ENCODE measurements around the gene SNX1. TPM values are rescaled to one million over a fixed set of nuclear protein-coding genes. Genes with fewer than 3 reads are reported as not detected.
"Not testable (repeated sequence)": the region's sequence is repeated elsewhere in the genome, so short reads cannot be mapped to it uniquely, and the experiment has no call there.

SNX1 gene
- polyA plus RNA-seq, 1 donor from 2014 or later = 44.7 TPM

DNA sequence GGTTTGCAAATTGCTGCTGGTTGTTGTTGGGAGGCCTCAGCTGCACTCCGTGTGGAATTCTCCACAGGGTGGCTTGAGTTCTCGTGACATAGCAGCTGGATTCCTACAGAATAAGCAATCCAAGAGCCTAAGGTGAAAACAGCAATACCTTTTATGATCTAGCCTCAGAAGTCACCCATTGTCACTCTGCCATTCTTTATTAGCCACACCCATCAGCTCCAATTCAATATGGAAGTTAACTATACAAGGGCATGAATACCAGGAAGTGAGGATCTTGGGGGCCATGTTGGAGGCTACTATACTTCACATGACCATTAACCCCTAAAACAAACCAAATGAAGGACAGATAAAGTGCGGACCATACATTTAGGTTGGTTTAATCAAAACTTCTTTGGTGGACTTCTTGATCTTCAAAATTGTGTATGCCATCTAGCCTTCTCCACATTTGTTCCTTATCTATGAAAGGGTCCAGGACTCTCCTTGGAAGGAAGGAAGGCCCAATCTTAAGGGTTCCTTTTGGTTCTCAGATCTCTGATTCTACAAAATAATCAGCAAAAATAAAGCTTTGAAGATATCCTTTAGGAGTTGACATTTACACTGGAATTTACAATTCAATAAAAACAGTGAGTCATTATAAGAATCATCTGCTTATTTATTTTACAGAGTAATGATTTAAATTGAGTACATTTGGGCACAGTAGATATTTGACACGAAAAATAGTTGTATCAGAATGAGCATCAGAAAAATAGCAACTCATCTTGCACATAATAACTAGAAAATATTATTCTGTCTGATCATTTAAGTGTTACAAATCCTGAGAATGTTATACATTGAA is 23.6 kb upstream of the SNX1 start (continued):
- TF ChIP-seq, protein P1, sequence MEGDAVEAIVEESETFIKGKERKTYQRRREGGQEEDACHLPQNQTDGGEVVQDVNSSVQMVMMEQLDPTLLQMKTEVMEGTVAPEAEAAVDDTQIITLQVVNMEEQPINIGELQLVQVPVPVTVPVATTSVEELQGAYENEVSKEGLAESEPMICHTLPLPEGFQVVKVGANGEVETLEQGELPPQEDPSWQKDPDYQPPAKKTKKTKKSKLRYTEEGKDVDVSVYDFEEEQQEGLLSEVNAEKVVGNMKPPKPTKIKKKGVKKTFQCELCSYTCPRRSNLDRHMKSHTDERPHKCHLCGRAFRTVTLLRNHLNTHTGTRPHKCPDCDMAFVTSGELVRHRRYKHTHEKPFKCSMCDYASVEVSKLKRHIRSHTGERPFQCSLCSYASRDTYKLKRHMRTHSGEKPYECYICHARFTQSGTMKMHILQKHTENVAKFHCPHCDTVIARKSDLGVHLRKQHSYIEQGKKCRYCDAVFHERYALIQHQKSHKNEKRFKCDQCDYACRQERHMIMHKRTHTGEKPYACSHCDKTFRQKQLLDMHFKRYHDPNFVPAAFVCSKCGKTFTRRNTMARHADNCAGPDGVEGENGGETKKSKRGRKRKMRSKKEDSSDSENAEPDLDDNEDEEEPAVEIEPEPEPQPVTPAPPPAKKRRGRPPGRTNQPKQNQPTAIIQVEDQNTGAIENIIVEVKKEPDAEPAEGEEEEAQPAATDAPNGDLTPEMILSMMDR (IDR thresholded peaks at IDR 0.05; ENCODE audit: poor library complexity, severe bottlenecking) = no peak
- no peak for TF ChIP-seq TAF1 (IDR thresholded peaks at IDR 0.05; ENCODE audit: low read depth)

DNA sequence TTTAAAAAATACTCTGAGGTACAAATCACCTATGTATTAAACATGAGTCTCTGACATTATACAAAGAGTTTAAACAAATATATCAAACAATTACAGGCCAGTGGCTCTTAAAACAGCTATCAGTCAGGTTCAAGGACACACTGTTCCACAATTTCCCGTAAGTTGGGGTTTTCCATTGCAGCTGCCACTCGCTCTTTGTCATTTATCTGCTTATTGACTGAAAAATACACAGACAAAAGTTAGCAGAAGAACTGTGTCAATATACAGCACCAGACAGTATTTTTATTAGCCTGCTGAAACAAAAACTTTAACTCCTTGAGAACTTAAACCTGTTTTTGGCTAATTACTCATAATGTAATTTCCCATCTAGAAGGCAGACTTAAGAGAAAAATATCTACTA is 23.0 kb upstream of the SNX1 start:
- no peaks in the 10 kb centered on the region for H3K9me3 ChIP-seq (ENCODE audit: low read length)
- H3K27ac ChIP-seq (ENCODE audit: low read length) = no peak overlapping the region
- H2AFZ ChIP-seq (ENCODE audit: low read depth, low read length) = no peak overlapping the region
- TF ChIP-seq RAD21 (conservative IDR thresholded peaks at IDR 0.05) = no peak
- no peak for TF ChIP-seq POLR2AphosphoS5 (IDR thresholded peaks at IDR 0.05)
- TF ChIP-seq, protein P1 (IDR thresholded peaks at IDR 0.05; ENCODE audit: poor library complexity, severe bottlenecking) = no peak
- TF ChIP-seq SMC3 (conservative IDR thresholded peaks at IDR 0.05; ENCODE audit: poor library complexity) = no peak
- TF ChIP-seq EP300 (conservative IDR thresholded peaks at IDR 0.05; ENCODE audit: poor library complexity, severe bottlenecking) = no peak
- no peak for TF ChIP-seq TAF1 (IDR thresholded peaks at IDR 0.05; ENCODE audit: low read depth)
- no peak for TF ChIP-seq EZH2 (IDR thresholded peaks at IDR 0.05; ENCODE audit: borderline replicate concordance, insufficient read depth, low read length, poor library complexity, severe bottlenecking)
- no peak for TF ChIP-seq MXI1 (conservative IDR thresholded peaks at IDR 0.05; ENCODE audit: poor library complexity, severe bottlenecking)
- TF ChIP-seq, protein P2, sequence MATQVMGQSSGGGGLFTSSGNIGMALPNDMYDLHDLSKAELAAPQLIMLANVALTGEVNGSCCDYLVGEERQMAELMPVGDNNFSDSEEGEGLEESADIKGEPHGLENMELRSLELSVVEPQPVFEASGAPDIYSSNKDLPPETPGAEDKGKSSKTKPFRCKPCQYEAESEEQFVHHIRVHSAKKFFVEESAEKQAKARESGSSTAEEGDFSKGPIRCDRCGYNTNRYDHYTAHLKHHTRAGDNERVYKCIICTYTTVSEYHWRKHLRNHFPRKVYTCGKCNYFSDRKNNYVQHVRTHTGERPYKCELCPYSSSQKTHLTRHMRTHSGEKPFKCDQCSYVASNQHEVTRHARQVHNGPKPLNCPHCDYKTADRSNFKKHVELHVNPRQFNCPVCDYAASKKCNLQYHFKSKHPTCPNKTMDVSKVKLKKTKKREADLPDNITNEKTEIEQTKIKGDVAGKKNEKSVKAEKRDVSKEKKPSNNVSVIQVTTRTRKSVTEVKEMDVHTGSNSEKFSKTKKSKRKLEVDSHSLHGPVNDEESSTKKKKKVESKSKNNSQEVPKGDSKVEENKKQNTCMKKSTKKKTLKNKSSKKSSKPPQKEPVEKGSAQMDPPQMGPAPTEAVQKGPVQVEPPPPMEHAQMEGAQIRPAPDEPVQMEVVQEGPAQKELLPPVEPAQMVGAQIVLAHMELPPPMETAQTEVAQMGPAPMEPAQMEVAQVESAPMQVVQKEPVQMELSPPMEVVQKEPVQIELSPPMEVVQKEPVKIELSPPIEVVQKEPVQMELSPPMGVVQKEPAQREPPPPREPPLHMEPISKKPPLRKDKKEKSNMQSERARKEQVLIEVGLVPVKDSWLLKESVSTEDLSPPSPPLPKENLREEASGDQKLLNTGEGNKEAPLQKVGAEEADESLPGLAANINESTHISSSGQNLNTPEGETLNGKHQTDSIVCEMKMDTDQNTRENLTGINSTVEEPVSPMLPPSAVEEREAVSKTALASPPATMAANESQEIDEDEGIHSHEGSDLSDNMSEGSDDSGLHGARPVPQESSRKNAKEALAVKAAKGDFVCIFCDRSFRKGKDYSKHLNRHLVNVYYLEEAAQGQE (IDR thresholded peaks at IDR 0.05; ENCODE audit: borderline replicate concordance) = no peak
- H3K79me2 ChIP-seq (replicated peaks; ENCODE audit: insufficient read depth, low read length) = no peaks in the 10 kb centered on the region
- no peaks in the 10 kb centered on the region for H3F3A ChIP-seq (ENCODE audit: insufficient read depth, low read length, poor library complexity, severe bottlenecking)
- H3K9ac ChIP-seq (ENCODE audit: low read length) = no peak overlapping the region
- no peaks in the 10 kb centered on the region for H3K36me3 ChIP-seq (ENCODE audit: insufficient read depth, low read length)
- H3K9me2 ChIP-seq (ENCODE audit: insufficient read depth, low read length) = no peaks in the 10 kb centered on the region
- H3K4me2 ChIP-seq (ENCODE audit: low read length) = no peak overlapping the region
- H3K4me3 ChIP-seq (ENCODE audit: low read length) = no peak overlapping the region
- no peaks in the 10 kb centered on the region for H4K20me1 ChIP-seq (ENCODE audit: insufficient read depth)
- H3K27me3 ChIP-seq (ENCODE audit: insufficient read depth, low read depth, low read length) = no peaks in the 10 kb centered on the region

DNA sequence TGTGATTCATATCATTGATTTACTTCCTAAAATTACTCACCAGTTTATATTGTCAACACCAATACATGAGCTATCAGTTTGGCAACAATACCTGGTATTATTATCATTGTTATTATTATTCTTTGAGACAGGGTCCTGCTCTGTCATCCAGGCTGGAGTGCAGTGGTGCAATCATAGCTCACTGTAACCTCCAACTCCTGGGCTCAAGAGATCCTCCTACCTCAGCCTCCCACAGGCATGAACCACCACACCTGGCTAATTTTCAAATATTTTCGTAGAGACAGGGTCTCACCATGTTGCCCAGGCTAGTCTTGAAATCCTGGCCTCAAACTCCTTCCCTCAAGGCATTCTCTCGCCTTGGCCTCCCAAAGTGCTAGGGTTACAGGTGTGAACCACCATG is 22.3 kb upstream of the SNX1 start:
- not testable (repeated sequence) for H3K27ac ChIP-seq (ENCODE audit: low read length); H3K79me2 ChIP-seq (replicated peaks; ENCODE audit: insufficient read depth, low read length); H3K36me3 ChIP-seq (ENCODE audit: insufficient read depth, low read length); H4K20me1 ChIP-seq (ENCODE audit: insufficient read depth); H3K9me3 ChIP-seq (ENCODE audit: low read length); H3K27me3 ChIP-seq (ENCODE audit: insufficient read depth, low read depth, low read length); H3K9me2 ChIP-seq (ENCODE audit: insufficient read depth, low read length); H3K4me2 ChIP-seq (ENCODE audit: low read length); H2AFZ ChIP-seq (ENCODE audit: low read depth, low read length); H3K9ac ChIP-seq (ENCODE audit: low read length); H3F3A ChIP-seq (ENCODE audit: insufficient read depth, low read length, poor library complexity, severe bottlenecking); H3K4me3 ChIP-seq (ENCODE audit: low read length)
